Stimulated activated CD4-positive, alpha-beta T cell treated with anti-CD3 and anti-CD28 coated beads, Interleukin-1b, Interleukin-23, amount 100 ng/mL, for 48 hours (primary cell): ENCODE data around the gene ACSS3.

ENCODE experiments used
- DNase-seq: peaks from one replicate; pipeline ENCODE4 v3.0.0-alpha.2; 2020

ACSS3 gene

DNA sequence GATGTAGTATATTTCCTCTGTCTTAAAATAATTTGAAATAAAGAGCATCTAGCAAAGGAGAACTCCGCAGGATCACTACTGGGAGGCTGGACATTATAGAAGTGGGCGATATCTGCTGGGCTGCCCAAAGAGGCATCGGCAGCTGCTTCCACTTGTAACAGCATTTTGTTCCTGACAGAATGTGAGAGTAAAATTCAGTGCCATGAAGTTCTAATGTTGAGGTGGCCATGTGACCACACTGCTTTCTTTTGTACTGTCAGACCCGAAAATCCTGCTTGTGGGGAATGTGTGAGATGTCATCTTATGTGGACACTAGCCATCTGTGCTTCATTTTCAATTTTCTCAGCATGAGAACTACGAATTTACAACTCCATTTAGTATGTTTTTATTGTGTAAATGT lies 151.9 kb downstream of the ACSS3 start:
- DNase-seq = no peak

DNA sequence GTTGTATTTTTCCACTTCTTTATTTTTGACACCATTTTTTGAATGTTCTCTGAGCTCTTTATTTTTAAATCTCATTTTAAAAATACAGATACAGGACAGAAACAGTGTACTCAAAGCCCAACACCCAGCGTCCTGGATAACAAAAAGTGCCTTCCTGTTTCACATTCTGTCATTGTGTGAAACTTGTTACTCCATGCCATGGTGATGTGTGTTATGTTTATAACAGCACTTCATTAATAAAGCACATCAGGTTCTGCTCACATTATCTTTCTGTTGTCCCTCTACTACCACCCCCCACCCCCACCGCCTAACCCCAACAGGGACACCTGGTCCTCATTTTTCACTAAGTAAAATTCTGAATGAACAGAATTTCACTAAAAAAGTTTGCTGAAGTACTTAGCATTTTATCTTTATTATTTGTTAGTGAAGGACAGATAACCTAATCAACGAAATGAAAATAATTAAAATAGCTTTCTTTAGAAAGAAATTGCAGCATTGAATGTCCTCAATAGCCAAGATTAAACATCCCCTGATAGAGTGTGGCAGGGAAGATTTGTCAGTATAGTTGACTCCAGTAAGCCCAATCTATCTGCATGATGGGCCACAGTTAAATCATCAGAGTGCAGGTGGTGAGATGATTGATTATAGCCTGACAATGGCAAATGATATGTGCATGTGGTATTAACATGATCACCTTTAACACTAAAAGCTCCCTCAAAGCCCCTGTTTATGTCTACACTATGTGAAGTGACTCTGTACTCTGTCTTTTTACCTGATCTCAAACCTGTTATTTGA lies 153.9 kb downstream of the ACSS3 start:
- DNase-seq = no peak

DNA sequence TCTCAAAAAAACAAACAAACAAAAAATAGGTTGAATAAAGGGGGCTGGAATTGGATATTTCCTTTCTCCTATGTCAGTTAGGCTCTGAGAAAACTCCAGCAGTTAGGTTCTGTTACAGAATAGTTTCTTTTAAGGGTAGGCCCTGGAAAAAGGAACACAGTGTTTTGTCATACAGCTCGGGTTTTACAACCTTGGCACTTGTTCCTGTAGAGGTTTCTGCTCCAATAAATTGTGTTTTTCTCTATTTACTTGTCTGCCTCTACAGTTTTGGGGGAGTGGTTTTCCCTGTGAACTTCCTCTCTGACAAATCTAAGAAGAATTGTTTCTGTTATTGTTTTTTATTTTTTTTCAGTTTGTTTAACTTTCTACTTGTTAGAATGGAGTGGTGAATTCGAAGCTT lies 167.6 kb downstream of the ACSS3 start:
- DNase-seq = no peak

DNA sequence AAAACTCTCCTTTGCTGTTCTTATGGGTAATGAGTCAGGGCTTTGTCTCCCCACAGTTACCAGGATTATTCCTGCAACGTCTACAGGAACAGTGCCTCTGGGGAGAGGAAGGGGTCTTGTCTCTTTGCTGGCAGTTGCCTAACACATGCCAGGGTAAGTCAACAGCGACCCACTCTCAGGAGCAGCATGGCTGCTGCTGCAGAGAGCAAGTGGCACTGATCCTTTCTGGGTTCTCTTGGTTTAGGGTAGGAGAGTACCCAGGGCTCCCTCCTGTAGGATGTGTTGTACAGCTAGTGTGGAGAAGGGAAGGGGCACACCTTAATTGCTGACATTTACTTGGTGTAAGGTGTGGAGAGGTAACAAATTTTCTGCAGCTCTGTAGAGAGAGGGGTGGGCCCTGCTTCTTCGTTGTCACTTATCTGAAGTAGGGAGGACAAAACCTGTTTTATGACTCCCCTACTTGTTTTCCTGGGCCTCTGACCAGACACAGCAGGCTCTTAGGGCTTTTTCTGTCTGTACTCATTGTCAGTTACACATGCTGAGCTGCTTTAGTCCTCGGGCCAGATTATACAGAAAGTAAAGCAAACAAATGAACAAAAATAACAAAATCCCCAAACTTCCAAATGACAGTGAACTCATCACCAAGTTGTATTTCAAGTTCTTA lies 168.2 kb downstream of the ACSS3 start:
- DNase-seq = no peak

DNA sequence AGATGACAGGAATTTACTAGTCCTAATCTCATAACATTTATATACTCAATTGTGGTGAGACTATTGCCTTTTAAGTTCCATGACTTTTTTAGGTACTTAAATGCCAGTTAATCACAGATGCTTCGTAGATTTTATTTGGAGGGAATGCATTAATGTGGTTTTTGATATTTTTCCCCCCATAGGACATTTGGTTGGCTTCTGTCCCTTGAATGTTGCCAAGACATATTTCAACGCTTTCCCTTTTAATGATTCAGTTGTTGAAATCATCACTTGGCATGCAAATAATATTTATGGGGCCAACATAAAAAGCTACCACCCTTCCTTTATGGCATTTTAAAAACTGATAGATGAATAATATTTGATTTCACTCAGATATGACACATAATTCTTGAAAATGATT lies 172.1 kb downstream of the ACSS3 start:
- no peak for DNase-seq

DNA sequence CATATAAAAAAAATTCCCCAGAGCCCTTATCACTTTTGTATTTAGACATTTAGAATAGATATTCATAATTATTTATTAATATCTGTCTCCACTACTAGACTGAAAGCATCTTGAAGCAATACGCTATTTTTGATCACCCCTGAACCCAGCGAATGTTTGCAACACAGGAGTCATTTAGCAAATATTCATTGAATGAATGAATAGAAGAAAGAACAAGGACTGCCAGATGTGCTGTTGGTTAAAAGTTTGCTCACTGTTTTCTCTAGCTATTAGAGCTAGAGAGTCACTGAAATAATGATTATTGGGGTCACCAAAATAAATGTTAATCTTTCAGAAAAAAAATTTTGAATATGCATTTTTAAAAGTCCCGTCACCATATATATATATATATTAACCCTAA lies 174.3 kb downstream of the ACSS3 start:
- no peak for DNase-seq

DNA sequence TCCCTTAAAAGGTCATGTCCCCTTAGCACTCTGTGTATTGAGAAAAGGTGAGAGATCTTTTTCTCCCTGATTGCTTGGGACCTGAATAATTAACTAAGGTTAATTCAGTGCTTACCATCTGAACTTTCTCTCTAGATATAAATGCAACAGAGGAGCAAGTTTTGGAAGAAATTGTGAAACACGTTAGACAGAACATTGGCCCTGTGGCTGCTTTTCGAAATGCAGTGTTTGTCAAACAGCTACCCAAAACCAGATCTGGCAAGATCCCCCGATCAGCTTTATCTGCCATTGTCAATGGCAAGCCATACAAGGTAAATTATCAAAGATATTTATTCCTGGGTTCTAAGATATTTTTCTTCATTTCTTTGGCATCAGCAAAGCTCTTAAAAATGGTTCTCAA lies 175.5 kb downstream of the ACSS3 start:
- DNase-seq = no peak

DNA sequence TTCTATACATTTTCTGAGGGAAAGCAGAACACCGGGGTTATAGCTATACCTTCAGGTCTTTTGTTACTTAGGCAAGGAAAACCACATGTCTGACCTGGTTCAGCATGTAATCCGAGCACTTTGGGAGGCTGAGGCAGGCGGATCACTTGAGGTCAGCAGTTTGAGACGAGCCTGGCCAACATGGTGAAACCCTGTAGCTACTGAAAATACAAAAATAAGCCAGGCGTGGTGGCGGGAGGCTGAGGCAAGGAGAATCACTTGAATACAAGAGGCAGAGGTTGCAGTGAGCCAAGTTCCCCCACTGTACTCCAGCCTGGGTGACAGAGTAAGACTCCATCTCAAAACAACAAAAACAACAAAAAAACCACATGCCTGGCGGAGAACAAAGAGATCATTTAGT lies 177.6 kb downstream of the ACSS3 start:
- no peak for DNase-seq

DNA sequence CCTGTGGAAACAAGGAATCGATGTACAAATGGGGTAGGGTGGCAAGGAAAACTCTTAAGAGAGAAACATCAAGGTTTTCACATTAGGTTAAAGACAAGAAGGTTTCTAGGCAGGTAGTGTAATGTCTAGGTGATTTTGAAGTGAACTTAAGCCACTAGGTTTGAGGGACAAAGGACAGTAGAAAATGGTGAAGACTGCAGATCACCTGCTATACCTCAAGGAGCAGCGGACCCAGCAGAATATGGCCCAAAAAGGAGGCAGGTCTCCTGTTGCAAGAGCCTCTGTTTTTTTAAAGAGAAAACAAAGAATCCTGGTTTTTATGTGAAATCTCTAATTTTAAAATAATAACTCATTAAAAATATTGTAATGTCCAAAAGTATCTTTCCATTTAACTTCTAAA lies 178.1 kb downstream of the ACSS3 start:
- DNase-seq = no peak

DNA sequence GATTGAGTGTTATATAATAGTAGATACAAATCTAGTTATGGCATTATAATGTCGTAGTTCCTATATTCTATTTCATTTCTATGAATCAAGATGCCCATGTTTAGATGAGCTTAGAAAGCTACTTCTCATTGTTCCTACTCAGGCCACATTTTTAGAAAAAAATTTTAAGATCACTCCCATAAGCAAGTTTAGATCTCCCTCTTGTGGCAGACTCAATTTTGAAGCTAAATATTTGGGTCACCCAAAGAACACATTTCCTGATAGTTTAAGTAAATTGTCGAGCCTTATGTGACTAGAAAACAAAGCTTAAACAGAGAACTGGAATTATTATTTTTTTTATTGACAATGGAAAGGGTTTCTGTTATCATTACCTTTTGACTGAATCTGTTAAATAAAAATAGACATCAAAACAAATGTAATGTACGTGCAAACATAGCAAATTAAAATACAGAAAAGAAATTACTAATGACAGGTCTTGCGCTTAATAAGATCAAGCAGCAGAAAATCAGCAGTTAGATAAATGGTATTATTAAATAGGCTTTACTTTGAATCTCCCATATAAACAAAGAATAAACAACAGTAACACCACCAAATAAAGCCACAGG lies 180.2 kb downstream of the ACSS3 start:
- no peak for DNase-seq

DNA sequence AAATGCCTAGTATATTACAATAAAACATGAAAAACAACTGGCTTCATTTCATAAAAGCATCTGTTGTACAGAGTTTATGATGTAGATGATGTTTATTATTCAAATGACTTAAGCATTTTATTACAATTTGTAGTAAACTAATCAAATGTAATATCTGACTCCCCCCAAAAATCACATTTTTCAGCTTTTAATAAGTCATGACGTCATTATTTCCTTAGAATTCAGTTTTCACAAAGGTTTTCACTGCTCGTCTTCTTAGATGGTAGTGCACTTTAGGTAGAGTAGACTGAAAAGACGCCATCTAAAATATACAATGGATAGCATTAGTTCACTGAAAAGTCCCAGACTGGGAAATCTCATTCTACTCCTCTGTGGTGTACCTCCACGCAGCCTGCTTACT lies 181.5 kb downstream of the ACSS3 start:
- DNase-seq = no peak

DNA sequence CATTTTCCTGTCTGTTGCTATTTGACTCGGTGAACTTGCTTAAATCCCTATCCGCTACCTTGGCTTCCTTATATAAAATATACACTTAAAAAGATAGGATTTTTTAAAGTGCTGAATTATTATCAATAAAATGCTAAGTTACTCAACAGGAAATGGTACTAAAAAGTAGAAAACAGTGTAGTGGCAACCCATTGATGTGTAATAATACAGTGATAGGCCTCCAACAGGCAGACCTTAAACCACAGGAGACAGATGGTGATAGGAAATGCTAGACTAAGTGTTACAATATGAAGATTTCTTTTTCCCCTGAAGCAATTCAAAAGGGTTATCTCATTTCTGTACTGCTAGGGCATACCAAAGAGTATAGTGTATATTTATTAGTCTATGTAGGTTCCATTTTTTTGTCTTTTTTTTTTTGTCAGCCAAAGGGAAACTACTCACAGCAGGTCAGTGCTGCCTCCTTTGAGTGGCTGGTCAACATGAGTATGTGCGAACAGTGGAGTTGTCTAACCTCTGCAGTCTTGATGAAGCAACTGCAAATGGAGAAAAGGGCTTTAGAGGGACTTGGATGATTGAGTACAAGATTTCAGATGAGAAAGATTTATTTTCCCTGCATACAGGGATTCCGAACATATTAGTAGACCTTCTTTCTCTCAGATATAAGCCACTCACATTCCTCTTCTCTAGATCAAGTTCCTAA lies 183.8 kb downstream of the ACSS3 start:
- no peak for DNase-seq

DNA sequence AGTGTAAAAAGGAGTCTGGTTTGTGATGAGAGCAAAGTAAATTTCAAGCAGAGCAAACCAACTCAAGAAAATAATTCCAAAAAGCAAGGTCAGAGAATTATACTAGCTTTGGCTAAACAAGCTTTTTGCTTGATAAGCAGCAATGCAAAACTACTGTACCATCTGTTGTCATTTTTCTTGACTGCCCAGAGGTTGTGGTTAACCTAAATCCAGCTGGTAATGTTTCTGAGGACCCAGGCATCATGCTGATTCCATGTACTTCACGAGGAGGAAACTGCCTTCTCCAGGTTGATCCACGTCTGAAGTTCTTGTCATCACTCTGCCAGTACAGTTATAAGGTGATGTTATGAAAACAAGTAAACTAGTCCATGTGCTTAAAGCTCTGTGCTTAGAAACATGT lies 185.2 kb downstream of the ACSS3 start:
- DNase-seq = no peak

DNA sequence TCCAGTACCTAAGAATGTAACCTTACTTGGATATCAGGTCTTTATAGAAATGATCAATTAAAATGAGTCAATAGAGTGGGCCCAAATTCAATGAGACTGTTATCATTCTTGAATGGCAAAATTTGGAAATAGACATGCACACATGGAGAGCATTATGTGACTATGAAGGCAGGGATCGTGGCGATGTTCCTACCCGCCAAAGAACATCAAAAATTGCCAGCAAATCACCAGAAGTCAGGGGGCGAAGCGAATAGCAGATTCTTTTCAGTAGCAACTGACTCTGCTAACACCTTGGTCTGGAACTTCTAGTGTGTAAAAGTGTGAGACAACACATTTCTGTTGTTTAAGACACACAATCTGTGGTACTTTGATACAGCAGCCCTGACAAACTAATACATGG lies 192.5 kb downstream of the ACSS3 start:
- DNase-seq = no peak

DNA sequence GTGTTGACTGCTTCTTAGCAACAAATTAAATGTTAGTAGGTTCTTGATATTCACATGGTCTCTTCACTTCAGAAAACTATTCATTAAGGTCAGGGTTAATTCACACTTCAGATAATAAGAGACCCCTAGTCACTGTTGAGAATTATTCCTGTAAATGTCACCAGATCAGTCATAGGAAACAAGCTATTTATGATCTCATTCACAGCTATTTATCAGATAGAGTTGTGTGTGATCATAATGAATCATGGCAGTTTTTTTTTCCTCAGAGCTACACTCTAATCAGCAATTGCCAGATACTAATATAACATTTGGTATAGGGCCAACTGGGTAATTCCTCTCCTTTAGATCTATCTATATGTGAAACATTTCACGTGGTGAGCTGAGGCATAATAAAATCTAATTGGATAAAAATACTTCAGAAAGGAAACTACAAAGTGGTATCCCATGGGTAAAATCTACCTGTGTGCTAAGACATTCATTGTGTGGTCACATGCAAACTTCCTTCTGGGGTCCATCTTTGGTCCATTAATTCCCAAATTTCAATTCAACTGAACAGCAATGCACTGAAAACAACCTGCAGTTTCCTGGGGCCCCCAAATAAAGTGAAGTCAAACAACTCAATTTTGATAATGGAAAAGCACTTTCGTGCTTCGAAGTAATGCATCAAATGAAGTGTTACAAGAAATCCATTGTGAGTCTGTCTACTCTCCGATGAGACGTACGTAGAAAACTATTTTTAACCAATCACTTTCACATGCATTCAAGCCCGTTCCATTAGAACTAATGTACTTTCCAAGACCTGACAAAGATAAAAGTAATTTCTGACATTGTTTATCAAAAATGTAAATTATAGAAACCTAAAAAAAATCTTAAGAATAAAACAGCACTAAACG lies 197.0 kb downstream of the ACSS3 start:
- DNase-seq = no peak

DNA sequence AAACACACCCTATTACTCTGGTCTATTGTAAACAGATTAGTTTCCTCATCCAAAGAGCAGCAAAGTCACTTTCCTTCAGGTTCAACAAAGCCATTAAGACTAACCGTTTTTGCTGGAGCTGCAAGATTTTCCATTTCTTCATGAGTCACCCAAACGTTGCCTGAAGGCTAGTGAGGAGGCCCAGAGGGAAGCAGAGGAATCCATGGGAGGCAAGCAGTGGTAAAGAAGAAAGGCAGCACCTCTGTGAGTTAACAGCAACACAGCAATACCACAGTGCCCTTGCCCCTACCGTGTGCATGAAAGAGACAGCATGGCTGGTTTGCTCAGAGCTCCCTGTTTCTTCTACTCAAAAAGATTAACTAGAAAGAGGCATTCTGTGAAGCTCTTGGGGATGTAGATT lies 206.3 kb downstream of the ACSS3 start:
- DNase-seq = no peak

DNA sequence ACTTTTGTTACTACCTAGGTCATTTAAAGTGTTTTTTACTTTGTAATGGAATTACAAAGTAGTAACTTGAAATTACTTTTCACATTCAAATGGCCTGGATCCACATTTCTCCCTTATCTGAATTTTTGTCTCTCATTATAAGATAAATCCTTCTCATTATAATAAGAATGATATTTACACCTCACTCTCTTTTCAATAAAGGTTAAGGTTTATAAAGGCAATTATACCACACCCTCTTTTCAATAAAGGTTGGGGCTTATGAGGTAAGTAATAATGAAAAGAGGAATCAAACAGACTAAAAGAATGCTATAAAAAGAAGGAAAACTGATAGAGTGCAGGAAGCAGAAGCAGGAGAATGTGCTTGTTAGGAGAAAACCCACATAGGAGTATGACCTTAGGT lies 210.8 kb downstream of the ACSS3 start:
- no peak for DNase-seq

DNA sequence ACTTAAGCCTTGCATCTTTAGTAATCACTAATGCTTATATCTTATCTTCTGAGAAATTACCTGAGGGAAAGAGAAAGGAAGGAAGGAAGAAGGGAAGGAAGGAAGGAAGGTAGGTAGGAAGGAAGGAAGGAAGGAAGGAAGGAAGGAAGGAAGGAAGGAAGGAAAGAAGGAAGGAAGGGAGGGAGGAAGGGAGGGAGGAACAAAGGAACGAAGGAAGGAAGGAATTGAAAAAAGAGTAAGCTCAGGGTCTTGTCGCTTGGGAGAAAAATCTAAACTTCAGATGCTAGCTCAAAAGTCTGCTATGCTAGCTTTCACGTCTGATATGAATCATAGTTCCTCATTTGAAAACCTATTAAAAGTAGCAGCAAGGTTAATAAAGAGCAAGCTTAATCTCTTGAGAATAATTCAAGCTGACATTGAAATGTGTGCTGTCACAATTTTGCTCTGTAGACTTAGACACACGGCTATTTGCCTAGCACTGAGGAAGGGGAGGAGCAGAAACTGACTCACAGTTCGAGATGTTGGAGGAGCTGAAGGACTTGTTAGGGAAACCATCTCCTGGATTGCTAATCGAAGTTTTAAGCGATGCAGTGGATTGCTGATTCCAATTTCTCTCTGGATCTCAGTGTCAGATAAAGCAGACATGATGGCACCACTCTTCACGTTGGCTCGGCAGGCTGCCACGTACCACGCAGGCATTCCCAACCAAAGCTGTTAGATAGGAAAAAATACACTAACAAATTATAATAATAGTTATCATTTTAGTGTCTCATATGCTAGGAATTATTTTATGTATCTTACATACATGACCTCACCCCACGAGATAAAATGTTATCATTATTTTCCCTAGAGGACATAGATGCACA lies 216.7 kb downstream of the ACSS3 start:
- DNase-seq = no peak

DNA sequence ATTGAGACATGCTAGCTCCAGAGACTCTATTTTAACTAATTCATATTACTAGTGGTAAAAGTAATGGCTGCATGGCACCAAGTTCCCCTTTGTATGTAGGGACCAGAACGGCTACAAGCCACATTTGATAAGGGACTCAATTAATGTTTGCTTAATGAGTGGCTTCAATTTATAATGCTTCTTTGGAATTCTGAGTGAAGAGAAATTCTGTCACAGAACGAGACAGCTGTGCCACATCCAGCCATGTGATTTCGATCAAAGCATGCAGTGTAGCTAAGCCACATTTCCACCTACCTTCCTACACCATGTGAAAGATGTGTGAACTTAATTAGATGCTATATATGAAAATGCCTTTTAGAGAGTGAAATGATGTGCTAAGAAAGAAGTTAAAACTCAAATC lies 217.4 kb downstream of the ACSS3 start:
- DNase-seq = no peak

DNA sequence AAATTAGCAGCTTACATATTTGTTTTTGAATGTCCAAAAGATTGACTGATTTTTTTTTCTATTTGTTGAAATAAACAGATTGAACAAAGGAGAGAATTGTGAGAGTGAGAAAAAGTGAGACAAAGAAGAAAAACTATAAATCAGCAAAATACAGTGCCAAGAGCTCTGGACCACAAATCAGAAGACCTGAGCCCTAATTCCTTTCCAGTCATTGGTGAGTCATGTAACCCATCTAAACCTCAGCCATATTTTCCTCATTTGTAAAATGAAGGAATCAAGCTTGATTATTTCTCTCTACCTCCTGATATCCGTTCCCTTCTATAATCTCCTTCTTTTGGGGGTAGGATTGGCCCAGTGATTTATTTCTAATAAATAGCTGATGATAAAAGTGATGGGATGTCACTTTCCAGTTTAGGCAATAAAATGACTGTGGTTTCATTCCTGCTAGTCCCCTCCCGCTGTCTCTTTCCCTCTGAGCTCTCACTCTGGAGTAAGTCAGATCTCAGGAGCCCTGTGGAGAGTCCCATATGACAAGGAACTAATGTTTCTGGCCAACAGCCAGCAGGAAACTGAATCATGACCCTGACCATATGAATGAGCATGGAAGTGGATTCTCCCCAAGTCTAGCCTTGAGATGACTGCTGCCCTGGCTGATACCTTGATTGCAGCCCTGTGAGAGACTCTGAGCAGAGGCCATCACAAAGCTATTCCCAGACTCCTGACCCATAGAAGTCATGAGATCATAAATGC lies 218.9 kb downstream of the ACSS3 start:
- no peak for DNase-seq

DNA sequence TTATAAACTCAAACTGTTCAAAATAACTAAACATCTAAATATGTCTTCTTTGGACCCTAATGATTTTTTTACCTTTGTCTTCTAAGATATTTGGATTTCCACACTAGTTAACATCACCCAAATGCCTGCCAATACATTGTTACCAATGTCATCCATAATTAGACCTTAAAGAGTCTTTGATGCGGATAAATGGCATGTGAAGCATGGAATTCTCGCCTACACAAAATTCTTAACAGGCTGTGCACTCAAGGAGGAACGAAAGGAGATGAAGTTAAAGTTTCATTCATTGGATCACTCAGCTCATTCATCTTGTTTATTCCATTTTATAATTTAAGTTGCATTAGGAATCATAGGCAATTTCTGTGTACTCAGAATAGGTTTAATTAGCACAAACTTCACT lies 219.7 kb downstream of the ACSS3 start:
- no peak for DNase-seq
